ENCODE measurements around the gene AHCYL2.

The AHCYL2 gene

GRCh38 chr7:129224251-129225205 is at the start of gene AHCYL2:
Gene AHCYL2 (plus strand): TSS chr7:129225030.
- DNase-seq (ENCODE audit: low read depth), result peak; percentile 95

- no peak for DNase-seq (ENCODE audit: low read depth)
Observed at GRCh38 chr7:129176916-129177710, 47.7 kb upstream of the AHCYL2 start.

- no peak for DNase-seq (ENCODE audit: low read depth)
Observed at GRCh38 chr7:129184981-129185670, 39.7 kb upstream of the AHCYL2 start.

- DNase-seq (ENCODE audit: low read depth), result no peak
Observed at GRCh38 chr7:129186749-129187260, 38.0 kb upstream of the AHCYL2 start.

- no peak for DNase-seq (ENCODE audit: low read depth)
Observed at GRCh38 chr7:129187681-129188371, 37.0 kb upstream of the AHCYL2 start.

GRCh38 chr7:129188372-129188891 is 36.4 kb upstream of the AHCYL2 start, which contains the start of gene SMO:
Gene SMO (plus strand): TSS chr7:129188633. CDS start chr7:129189152, 519 bp downstream.
- DNase-seq (ENCODE audit: low read depth), result no peak

GRCh38 chr7:129188892-129189660 is 35.8 kb upstream of the AHCYL2 start:
- no peak for DNase-seq (ENCODE audit: low read depth)

- DNase-seq (ENCODE audit: low read depth), result no peak
Observed at GRCh38 chr7:129189661-129190310, 35.0 kb upstream of the AHCYL2 start.

- DNase-seq (ENCODE audit: low read depth), result no peak
Observed at GRCh38 chr7:129191272-129191671, 33.6 kb upstream of the AHCYL2 start.

GRCh38 chr7:129193892-129194291 is 30.9 kb upstream of the AHCYL2 start:
- DNase-seq (ENCODE audit: low read depth), result no peak

- DNase-seq (ENCODE audit: low read depth), result no peak
Observed at GRCh38 chr7:129197771-129198170, 27.1 kb upstream of the AHCYL2 start.

GRCh38 chr7:129199406-129199805 is 25.4 kb upstream of the AHCYL2 start:
- DNase-seq (ENCODE audit: low read depth), result no peak

- DNase-seq (ENCODE audit: low read depth), result no peak
Observed at GRCh38 chr7:129202058-129202777, 22.6 kb upstream of the AHCYL2 start.

GRCh38 chr7:129203050-129203741 is 21.6 kb upstream of the AHCYL2 start:
- no peak for DNase-seq (ENCODE audit: low read depth)

- DNase-seq (ENCODE audit: low read depth), result no peak
Observed at GRCh38 chr7:129205126-129205818, 19.6 kb upstream of the AHCYL2 start.

- DNase-seq (ENCODE audit: low read depth), result no peak
Observed at GRCh38 chr7:129205987-129206785, 18.6 kb upstream of the AHCYL2 start.

- DNase-seq (ENCODE audit: low read depth), result no peak
Observed at GRCh38 chr7:129208667-129209066, 16.2 kb upstream of the AHCYL2 start.
